DMS79 (cell line): ENCODE results near the gene ASMT.
A peak's percentile ranks its signal among the peaks of the same experiment; 100 is the strongest.
"Not testable (repeated sequence)": the region's sequence is repeated elsewhere in the genome, so short reads cannot be mapped to it uniquely, and the experiment has no call there.

ENCODE experiments used
- DNase-seq: peaks from one replicate; lab custom pipeline; 2025; lab: John Stamatoyannopoulos, UW

Gene ASMT

GRCh38 chrX:1652011-1652811 is 37.4 kb downstream of the ASMT start:
- not testable (repeated sequence) for DNase-seq

- DNase-seq = no peak
Measured at GRCh38 chrX:1656379-1656778, 41.5 kb downstream of the ASMT start.

GRCh38 chrX:1657367-1658070 is 42.7 kb downstream of the ASMT start:
- DNase-seq = peak; percentile 46

- DNase-seq = peak; percentile 35
Measured at GRCh38 chrX:1658071-1658491, 43.2 kb downstream of the ASMT start.

DNA sequence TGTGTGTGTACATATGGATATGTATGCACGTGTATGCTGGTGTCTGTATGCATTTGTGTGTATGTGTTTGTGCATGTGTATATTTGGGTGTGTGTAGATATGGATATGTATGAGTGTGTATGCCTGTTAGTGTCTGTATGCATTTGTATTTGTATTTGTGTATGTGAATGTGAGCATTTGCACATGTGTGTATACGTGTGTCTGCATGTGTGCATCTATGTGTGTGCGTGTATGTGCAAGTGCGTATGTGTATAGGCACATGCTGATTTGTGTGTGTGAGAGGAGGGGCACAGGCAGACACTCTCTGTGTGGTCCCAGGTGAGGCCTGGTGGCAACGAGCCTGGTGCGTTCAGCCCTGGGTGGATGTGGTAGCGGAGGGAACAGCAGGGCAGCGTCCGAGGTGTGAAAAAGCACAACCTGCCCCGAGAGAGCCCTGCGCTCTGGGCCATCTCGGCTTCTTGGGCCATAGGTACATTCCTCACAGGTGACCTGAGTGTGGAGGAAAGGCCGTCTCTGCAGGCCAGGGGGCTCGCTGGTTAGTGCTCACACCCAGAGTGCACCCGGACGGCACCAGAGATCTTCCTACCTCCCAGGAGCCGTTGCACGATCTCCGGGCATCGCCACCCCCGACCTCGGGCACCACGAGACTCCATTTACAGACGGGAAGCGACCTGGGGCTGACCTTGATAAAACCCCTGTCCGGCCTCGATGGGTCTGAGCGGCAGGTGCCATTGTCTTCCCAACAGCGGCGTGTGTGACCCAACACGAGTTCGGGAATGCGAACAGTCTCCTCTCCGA is 45.0 kb downstream of the ASMT start:
- no peak for DNase-seq

GRCh38 chrX:1661048-1661921 is 46.4 kb downstream of the ASMT start:
- no peak for DNase-seq

- no peak for DNase-seq
Measured at GRCh38 chrX:1661922-1662221, 47.0 kb downstream of the ASMT start.

GRCh38 chrX:1667566-1667965 is 52.7 kb downstream of the ASMT start:
- no peak for DNase-seq

DNA sequence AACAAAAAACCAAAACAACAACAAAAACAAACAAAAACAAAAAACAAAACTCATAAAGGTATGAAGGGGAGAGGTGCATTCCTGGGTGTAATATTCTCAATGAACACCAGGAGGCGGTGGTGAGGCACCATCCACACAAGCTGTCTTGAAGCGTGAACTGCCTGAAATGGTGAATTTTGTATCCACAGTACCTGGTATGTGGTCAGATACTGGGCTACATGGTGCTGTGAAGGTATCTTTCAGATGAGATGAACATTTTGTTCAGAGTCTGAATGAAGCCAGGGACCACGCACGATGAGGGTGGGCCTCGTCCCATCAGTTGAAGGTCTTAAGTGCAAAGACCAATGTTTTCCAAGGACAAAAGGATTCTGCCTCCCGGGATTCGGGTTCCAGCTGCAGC is 58.5 kb downstream of the ASMT start:
- DNase-seq = no peak

- DNase-seq = no peak
Measured at GRCh38 chrX:1676866-1677265, 62.0 kb downstream of the ASMT start.

GRCh38 chrX:1679238-1679637 is 64.4 kb downstream of the ASMT start:
- DNase-seq = no peak

GRCh38 chrX:1681439-1681838 is 66.6 kb downstream of the ASMT start:
- no peak for DNase-seq

- not testable (repeated sequence) for DNase-seq
Measured at GRCh38 chrX:1681856-1682255, 67.0 kb downstream of the ASMT start.

- DNase-seq = not testable (repeated sequence)
Measured at GRCh38 chrX:1682501-1682900, 67.6 kb downstream of the ASMT start.

DNA sequence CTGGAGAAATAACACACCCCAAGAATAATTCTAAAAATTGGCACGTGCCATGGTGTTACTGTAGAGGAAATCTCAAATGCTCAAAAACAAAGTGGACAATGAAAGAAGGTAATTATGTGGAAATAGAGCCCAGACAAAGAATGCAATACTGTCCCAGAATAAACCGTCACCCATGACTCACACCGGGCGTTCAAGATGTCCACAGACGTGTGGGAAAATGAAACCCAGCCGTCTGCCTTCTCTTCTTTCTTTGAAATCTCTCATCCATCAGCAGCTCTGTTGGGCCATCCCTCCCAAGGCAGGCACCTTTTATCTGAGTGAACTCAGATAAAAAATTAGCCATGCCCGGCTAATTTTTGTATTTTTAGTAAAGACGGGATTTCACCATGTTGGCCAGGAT is 70.0 kb downstream of the ASMT start:
- DNase-seq = not testable (repeated sequence)

DNA sequence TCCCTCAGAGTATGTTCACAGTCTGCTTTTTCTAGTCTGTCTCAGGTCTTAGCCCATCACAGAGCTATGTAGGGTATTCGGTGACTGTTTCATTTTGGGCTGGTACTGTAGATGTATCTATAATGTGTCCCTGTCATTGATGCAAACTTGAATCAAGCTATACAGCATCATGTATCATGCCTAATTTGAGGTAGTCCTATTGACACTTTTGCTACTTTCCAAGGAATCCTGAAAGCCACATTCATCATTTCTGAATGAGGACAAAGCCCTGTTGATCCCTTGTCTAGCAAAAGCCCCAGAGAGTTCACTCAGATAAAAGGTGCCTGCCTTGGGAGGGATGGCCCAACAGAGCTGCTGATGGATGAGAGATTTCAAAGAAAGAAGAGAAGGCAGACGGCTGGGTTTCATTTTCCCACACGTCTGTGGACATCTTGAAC is 70.6 kb downstream of the ASMT start:
- not testable (repeated sequence) for DNase-seq

GRCh38 chrX:1686642-1687041 is 71.8 kb downstream of the ASMT start:
- DNase-seq = no peak
